Activated naive CD4-positive, alpha-beta T cell treated with anti-CD3 and anti-CD28 coated beads, Interleukin-2, amount 50 U/mL, for 16 hours (primary cell): Measurements from ENCODE around the gene UVSSA.
"Not testable (repeated sequence)": the region's sequence is repeated elsewhere in the genome, so short reads cannot be mapped to it uniquely, and the experiment has no call there.

ENCODE experiments used
- DNase-seq: peaks from one replicate; pipeline ENCODE4 v3.0.0-alpha.2; 2020

UVSSA gene

GRCh38 chr4:1378559-1379231 is 31.7 kb downstream of the UVSSA start:
- peak; percentile 10 for DNase-seq

GRCh38 chr4:1379351-1379781 is 32.4 kb downstream of the UVSSA start:
- DNase-seq: peak; percentile 7

GRCh38 chr4:1379801-1380331 is 32.9 kb downstream of the UVSSA start:
- DNase-seq: peak; percentile 4

DNA sequence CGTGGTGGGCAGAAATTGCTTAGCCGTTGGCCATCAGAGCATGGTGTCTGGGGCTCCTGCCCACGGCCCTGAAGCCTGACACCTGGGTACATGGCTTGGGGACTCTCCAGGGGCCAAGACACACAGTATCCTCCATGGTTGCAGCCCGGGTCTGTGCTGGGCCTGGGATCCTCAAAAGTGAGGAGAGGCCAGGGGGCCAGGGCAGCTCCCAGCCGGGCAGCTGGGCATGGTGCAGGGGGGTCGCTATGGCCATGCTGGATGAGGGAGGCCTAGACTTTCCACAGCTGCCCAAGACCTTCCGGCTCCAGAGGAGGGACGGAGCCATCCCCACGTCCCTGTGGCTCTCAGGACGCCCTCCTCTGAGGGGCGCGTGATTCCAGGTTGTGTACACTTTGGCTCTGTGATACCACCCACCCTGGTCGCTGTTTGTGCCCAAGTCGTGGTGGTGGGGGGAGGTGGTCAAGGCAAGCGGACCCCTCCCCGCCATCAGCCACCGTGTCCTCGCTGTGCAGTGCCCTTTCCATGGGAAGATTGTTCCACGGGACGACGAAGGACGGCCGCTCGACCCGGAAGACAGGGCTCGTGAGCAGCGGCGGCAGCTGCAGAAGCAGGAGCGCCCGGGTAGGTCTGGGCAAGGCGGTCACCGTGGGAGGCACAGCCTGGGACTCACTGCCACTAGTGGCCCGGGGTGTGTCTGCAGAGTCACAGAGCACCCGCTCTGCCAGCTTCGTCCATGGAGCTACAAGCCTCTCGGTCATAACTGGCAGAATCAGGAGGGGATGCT is 33.6 kb downstream of the UVSSA start:
- peak; percentile 7 for DNase-seq

GRCh38 chr4:1381181-1381621 is 34.2 kb downstream of the UVSSA start:
- peak; percentile 3 for DNase-seq

DNA sequence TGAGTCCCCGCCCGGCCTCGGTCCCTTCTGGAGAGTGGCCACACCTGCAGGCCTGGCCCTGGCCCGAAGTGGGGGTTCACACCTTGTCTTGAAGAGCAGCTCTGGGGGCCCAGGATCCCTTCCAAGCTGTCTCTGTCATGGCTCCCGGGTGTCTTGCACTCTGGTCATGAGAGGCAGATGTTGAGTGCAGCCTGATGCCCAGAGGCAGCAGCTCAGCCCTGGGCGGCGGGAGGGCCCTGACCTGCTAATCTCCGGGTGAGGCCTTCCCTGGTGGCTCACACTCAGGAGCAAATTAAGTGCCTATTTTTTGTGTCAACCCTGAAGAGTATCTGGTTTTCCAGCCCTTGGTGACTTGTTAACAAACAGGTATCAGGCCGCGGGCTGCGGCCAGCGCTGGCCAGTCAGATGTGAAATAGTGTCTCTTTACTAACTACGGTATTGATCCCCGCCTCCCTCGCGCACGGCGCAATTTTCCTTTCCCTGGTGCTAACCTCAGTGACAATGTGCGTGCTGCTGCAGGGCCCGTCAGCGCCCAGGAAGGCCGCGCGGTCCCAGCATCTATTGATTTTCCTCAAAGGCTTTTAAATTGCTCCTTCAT is 35.0 kb downstream of the UVSSA start:
- peak; percentile 5 for DNase-seq

DNA sequence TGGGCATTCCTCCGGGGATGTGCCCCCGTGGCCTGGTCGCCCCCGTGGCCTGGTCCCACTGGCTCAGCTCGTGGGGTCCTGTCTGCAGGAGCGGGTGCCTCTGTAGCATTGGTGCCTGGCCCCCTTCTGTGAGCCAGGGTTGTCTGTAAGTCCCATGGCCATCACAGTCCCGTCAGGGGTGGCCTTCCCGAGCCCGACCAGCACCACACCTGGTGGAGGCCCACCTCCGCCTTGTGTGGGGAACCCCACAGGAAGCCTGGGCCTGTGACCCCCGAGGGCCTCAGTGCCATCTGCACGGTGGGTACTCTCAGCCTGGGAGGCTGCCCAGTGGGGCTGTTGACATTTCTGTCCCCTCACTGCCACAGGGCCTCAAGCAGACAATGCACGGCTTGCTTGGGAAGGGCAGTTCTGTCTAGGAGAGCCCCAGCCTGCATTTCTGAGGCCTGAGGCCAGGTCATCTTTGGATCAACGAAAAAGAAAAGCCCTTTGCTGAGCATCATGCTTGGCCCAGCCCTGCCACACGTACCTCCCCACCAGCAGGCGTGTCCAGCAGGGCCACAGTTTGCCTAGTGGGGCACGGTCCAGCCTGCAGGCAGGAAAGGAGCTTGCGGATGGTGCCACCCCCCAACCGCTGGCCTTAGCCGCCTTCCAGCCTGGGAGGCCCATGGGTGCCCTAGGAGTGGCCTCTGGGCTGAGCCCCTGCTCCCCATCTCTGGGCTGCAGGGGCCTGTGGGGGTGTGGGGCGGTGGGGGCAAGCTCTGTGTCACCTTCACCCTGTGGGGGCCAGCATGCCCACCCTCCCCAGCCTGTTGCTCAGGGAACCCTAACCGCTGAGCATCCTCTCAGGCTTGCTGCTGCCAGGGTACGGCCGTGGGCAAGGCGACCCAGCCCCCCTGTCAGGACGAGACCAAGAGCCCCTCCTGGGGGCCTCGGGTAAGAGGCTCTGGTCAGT is 36.0 kb downstream of the UVSSA start:
- peak; percentile 10 for DNase-seq

GRCh38 chr4:1383728-1384591 is 37.0 kb downstream of the UVSSA start:
- peak; percentile 10 for DNase-seq

GRCh38 chr4:1384675-1385372 is 37.8 kb downstream of the UVSSA start:
- peak; percentile 5 for DNase-seq

DNA sequence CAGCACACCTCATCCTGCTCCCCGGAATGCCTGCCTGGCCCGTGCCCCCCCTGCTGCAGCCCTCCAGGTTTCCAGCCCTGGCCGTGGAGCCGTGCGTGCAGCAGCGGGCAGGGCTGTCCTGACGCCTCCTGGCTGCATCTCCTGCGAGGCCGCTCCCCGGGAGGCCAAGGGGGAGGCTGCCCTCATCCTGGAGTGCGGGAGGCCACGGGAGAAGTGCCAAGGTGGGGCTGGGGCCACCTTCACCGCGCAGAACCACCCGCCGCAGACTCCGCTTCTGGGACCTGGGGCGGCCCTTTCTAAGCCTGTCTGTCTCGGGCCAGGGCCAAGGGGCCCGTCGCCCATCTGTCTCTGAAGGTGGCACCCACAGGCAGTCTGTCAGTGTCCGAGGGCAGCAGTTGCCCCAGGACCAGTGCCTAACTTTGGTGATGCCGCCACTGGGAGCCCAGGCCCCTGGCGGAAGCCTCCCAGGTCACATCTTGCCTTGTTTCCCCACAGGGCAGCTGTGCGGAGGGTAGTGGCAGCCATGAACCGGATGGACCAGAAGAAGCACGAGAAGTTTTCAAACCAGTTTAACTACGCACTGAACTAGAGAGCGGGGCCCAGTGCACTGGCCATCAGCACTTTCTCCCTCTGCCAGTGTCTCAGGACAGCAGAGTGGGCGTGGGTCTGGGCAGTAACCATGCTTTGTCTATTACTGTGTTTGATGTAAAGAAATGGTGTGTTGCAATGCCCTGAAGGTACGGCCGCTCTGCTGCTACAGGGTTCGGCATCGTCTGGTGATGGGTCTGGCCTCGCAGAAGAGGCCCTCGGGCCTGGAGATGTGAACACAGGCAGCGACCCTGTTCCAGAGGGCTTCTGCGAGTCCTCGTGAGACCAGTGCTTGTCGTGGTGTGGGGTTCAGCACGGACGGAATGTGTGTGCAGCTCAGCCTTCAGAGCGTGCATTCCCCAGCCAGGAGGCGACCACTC is 38.6 kb downstream of the UVSSA start:
- DNase-seq: peak; percentile 9

GRCh38 chr4:1393363-1393762 is 46.4 kb downstream of the UVSSA start:
- not testable (repeated sequence) for DNase-seq

- no peak for DNase-seq
Observed at GRCh38 chr4:1393866-1394265, 46.9 kb downstream of the UVSSA start.

DNA sequence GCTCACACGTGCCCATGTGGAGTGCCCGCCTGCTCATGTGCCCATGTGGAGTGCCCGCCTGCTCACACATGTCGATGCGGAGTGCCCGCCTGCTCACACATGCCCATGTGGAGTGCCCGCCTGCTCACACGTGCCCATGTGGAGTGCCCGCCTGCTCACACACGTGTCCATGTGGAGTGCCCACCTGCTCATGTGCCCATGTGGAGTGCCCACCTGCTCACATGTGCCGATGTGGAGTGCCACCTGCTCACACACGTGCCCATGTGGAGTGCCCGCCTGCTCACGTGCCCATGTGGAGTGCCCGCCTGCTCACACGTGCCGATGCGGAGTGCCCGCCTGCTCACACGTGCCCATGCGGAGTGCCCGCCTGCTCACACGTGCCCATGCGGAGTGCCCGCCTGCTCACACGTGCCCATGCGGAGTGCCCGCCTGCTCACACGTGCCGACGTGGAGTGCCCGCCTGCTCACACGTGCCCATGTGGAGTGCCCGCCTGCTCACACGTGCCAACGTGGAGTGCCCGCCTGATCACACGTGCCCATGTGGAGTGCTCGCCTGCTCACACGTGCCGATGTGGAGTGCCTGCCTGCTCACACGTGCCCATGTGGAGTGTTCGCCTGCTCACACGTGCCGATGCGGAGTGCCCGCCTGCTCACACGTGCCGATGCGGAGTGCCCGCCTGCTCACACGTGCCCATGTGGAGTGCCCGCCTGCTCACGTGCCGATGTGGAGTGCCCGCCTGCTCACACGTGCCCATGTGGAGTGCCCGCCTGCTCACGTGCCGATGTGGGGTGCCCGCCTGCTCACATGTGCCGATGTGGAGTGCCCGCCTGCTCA is 47.8 kb downstream of the UVSSA start:
- peak; percentile 2 for DNase-seq

DNA sequence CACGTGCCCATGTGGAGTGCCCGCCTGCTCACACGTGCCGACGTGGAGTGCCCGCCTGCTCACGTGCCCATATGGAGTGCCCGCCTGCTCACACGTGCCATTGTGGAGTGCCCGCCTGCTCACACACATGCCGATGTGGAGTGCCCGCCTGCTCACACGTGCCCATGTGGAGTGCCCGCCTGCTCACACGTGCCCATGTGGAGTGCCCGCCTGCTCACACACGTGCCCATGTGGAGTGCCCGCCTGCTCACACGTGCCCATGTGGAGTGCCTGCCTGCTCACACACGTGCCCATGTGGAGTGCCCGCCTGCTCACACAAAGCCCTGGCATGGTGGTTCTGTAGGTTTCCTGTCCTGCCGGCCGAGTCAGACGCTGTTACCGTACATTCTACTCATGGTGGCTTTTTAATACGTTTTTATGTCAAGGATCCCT is 48.4 kb downstream of the UVSSA start:
- DNase-seq: peak; percentile 6

DNA sequence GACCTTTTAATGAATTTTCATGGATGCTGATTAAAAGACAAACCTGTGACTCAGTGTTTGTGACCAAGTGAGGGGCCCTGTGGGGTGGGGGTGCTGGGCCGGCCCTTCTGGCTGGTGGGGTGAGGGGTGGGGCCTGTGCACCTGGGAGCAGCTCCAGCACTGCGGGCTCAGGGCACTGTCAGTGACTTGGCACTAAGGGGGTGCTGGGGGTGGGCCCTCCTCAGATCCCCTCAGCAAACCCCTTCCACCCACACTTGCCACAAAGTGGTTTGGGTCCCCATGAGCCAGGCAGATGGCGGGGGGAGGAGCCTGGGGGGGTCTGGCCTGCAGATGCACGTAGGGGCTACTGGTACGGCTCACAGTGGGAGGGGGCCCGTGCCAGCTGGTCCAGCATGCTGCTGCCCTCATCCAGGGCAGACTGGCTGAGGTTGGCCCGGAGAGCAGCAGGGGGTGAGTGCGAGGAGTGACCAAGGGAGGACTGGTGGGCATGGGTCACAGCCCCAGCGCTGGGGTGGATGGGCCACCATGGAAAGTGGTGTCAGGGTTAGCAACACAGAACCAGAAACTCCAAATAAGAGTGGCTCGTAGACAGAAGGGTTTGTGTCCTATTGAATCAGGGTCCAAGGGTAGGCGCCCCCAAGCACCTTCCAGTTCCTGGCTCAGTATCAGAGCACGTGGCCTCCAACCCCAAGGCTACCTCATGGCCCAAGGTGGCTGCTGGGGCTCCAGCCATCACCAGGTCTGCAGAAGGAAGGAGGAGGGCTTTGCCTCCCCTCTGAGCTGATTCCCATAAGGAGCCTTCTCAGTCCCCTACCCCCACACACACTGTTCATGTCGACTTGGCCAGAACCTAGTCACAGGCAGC is 49.2 kb downstream of the UVSSA start:
- peak; percentile 9 for DNase-seq

DNA sequence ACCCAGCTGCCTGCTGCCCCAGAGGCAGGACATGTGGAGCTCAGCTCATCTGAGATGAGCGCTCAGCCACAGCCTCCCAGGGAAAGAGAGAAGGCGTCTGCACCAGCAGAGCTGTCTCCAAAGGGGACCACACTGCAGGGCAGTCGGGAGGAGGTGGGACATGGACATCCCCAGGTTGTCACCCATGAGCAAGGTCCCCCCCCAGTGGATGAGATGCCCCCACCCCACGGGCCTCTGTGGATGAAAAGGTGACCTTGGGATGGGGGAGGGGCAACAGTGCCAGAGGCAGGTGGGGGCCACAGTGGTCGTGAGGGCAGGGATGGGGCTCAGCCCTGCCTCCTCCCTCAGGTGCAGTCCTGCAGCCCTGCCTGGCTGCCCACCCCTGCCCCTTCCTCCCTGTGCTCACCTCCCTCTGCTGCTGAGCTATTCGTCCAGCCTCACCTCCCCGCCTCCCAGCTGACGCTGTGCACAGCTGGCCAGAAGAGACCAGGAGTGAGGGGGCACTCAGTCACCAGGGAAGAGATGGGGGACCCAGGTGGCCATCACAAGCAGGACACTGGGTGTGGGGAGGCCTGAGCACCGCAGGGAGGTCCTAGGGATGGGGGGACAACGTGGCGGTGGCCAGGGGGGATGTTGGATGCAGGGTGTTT is 49.9 kb downstream of the UVSSA start:
- DNase-seq: peak; percentile 7
